Middle frontal gyrus (tissue), 1 donor: ENCODE data around the gene MAP1S.

Source experiments
- DNase-seq: peaks from one replicate; pipeline ENCODE4 v3.0.0-alpha.2; 2015; ENCODE audit warnings: low spot score; ENCODE audit errors: extremely low spot score

Gene MAP1S, protein sequence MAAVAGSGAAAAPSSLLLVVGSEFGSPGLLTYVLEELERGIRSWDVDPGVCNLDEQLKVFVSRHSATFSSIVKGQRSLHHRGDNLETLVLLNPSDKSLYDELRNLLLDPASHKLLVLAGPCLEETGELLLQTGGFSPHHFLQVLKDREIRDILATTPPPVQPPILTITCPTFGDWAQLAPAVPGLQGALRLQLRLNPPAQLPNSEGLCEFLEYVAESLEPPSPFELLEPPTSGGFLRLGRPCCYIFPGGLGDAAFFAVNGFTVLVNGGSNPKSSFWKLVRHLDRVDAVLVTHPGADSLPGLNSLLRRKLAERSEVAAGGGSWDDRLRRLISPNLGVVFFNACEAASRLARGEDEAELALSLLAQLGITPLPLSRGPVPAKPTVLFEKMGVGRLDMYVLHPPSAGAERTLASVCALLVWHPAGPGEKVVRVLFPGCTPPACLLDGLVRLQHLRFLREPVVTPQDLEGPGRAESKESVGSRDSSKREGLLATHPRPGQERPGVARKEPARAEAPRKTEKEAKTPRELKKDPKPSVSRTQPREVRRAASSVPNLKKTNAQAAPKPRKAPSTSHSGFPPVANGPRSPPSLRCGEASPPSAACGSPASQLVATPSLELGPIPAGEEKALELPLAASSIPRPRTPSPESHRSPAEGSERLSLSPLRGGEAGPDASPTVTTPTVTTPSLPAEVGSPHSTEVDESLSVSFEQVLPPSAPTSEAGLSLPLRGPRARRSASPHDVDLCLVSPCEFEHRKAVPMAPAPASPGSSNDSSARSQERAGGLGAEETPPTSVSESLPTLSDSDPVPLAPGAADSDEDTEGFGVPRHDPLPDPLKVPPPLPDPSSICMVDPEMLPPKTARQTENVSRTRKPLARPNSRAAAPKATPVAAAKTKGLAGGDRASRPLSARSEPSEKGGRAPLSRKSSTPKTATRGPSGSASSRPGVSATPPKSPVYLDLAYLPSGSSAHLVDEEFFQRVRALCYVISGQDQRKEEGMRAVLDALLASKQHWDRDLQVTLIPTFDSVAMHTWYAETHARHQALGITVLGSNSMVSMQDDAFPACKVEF

DNA sequence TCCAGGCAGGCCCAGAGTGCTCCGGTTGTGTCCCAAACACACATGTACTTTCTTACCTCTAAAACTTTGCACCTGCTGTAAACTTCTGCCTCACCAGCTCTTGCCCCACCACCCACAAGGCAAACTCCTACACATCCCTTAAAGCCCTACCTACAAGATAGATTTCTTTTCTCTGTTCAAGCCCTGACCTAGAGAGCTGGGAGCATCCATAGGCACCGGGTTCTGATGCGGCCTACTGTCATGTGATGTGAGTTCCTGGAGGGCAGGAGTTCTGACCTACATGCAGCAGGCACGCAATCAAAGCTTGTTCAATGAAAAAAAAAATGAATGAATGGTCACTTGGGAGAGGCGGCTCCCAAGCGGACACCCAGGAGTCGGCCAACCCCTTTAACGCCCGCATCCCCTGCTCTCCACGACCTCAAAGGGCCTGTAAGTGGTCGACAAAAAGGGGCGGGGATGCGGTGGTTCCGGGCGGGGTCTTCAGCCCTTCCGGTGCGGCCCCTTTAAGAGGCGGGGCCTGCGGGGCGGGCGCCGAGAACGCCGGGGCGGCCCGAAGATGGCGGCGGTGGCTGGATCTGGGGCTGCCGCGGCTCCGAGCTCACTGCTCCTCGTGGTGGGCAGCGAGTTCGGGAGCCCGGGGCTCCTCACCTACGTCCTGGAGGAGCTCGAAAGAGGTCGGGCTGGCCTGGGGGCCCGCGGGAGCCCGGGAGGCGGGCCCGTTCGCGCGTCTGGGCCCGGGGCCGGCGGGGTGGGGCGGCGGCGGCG is at the start of gene MAP1S:
MAP1S (plus strand) TSS at position 534 of the 765 bp plus-strand sequence; CDS start at position 557, 23 bp downstream.
- DNase-seq = no peak

DNA sequence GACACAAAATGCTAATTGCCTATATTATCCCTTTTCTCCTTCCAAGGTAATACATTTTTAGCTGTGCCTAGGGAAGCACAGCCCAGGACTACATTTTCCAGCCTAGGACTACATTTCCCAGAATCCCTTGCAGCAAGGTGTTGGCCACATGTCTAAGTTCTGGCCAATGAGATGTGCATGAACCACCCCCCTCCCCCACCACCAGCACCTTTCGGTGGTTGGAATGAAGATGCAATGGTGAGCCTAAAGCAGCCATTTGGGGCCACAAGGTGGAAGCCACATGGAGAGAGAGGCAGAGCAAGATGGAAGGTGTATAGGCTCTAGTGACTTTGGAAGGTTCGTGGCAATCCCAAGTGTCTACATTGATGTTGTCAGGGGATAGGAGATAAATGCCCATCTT is 47.4 kb upstream of the MAP1S start:
- no peak for DNase-seq

- DNase-seq = peak; percentile 27
Measured at GRCh38 chr19:17673937-17674799, 45.1 kb upstream of the MAP1S start.

GRCh38 chr19:17676295-17676694 is 43.0 kb upstream of the MAP1S start:
- DNase-seq = no peak

DNA sequence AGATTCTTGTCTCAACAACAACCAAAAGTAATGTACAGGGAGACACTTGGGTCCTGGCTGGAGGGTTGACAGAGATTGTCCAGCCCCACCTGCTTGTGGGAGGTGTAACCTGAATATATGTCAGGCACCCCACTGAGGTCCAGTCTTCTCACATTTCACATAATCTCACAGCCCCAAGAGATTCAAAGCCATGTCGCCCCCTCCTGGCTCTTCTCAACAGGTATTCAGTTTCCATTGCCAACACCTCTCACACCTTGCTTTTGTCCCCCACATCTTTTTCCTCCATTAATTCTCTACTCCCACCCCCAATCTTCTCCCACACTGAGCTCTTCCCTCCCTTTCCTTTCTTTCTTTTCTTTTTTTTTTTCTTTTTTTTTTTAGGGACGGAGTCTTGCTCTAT is 42.3 kb upstream of the MAP1S start:
- DNase-seq = no peak

GRCh38 chr19:17678836-17679235 is 40.4 kb upstream of the MAP1S start:
- DNase-seq = no peak

- no peak for DNase-seq
Measured at GRCh38 chr19:17679526-17680229, 39.6 kb upstream of the MAP1S start.

GRCh38 chr19:17680230-17680722 is 39.0 kb upstream of the MAP1S start:
- DNase-seq = no peak

DNA sequence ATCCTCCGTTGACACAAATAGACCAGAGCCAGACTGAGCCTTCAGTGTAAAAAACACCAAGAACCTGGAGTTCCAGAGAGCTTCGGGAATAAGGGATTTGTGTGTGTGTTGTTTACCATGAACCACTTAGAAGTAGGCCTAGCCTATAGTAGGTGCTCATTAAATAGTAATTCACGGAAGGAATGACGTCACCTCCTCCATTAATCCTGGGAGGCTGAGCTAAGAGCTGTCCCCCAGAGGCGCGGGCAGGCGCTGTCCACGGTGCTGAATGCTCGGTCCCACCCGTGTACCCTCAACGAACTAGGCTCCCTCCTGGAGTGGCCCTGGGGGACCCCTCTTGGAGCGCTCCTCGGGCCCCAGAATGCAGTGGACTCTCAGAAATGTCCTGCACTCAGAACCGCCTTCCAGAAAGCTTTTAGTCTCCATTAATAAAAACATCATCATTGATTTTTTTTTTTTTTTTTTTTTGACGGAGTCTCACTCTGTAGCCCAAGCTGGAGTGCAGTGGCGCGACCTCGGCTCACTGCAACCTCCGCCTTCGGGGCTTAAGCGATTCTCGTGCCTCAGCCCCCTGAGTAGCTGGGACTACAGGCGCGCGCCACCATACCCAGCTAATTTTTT is 37.7 kb upstream of the MAP1S start:
- DNase-seq = no peak

DNA sequence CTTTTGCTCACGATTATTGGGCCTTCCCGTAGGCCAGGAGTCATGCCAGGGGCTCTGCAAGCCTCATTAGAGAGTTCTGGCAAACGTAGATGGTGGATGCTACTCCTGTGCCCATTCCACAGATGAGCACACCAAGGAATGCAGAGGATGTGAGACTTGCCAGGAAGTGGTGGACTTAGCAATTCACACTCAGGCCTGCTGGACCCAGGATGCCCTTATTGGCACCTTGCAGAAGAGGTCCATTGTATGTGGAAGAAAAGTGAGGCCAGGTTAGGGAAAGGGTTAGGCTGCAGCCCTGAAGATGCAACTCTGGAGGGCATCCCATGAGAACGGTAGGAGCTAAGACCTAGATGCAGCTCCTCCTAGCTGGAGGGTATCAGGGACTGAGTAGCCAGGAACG is 37.0 kb upstream of the MAP1S start:
- DNase-seq = no peak

DNA sequence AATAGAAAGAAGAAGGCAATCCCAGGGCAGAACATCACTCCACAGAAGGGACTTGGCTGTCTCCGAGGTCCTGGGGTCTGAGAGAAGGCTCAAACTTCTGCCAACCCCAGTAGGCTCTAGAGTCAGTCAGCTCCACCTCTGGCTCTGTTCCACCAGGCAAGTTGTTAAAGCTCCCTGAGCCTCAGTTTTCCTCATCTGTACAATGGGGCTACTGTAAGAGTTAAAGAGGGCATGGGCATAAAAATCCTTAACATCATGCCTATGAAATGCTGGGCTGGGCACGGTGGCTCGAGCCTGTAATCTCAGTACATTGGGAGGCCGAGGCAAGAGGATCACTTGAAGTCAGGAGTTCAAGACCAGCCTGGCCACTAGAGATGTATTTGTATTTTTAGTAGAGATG is 36.2 kb upstream of the MAP1S start:
- no peak for DNase-seq

DNA sequence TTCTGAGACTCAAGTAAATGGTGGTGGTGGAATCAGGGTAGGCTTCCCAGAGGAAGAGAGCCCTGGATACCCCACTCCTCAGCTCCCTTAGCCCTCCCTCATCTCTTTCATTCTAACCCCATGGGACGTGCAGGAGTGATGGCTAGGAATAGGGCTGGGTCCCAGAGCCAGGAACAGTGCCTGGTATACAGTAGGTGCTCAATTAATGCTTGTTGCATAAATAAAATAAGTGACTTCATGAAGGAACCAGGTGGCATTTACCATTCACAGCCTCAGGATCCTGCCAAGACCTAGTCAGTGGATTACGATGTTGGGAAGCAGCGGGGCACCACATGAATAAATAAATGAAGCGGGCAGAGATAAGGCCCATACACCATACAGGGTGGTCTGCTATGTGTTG is 35.0 kb upstream of the MAP1S start:
- DNase-seq = no peak

- no peak for DNase-seq
Measured at GRCh38 chr19:17685451-17686022, 33.7 kb upstream of the MAP1S start.

- DNase-seq = no peak
Measured at GRCh38 chr19:17686023-17686521, 33.2 kb upstream of the MAP1S start.

- no peak for DNase-seq
Measured at GRCh38 chr19:17686592-17687024, 32.7 kb upstream of the MAP1S start.

DNA sequence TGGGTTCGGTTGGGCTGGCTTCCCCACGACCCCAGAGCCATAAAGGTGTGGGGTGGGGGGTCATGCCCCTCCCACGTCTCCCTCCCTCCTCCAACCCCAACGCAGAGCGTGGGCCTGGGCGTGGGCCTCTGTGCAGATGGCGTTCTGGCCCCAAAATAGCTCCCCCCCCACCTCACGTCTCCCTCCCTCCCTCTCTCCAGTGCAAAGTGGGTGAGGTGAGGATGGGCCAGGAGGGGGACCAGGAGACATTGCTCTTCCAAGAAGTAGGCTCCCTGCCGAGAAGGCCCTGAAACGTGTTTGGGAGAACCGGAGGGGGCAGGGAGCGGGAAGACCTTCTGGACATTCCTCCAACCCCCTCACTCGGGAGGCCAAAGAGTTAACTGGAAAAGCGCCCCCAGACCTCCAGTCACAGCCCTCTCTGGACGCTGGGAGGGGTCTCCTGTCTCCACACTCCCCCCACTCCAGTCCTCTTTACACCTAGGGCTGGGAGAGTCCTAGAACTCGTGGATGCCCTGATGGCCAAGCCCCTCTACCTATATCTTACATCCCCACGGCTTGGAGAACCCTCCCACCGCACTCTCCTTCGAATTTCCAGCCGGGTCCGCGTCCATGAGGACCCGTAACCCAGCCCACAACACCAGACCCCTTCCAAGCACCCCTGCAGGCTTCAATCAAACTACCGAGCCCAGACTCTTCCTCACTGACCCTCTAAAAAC is 32.0 kb upstream of the MAP1S start:
- DNase-seq = no peak

DNA sequence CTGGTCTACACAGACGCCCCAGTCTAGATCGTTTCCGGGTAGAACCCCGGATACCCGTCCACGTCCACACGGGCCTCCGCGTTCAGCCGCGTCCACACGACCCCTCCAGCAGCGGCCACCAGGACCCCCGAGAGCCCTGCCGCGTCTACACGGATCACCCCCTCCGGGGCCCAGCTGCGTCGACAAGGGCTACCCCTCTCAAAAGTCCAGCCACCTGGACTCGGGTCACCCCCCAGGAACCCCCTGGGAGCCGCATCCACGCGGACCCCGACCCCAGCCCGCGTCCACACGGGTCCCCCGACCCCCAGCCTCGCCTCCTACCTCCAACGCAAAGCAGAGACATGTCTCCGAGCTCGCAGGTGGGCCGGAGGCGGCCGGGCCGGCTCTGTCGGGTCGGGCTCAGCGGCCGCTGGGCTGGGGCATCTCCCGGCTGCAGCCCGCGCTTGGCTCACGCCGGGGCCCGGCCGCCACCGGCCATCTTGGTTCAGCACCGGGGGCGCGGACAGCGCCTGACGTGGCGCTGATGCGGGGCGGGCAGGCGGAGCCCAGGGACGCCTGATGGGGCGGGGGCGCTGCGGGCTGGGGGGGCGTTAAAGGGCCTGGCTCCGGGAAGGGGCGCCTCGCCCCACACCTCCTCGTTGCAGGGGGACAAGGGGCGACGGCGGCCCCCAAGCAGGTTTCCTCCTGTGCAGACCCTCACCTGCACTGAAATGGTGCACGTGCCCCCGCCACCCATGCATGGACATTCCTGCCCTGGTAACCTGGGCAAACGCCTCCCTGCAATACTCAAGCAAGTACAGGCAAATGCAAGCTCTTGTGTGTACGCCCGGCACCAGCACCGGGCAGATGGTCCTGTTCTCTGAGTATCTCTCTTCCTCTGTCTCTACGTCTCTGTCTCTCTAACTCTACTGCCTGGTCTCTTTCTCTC is 31.2 kb upstream of the MAP1S start, which contains the start of gene UNC13A:
UNC13A (minus strand) TSS at position 498 of the 928 bp plus-strand sequence; CDS start at position 343, 155 bp downstream.
- DNase-seq = no peak
